ENCODE data around the gene CDC16.

CDC16 gene

DNA sequence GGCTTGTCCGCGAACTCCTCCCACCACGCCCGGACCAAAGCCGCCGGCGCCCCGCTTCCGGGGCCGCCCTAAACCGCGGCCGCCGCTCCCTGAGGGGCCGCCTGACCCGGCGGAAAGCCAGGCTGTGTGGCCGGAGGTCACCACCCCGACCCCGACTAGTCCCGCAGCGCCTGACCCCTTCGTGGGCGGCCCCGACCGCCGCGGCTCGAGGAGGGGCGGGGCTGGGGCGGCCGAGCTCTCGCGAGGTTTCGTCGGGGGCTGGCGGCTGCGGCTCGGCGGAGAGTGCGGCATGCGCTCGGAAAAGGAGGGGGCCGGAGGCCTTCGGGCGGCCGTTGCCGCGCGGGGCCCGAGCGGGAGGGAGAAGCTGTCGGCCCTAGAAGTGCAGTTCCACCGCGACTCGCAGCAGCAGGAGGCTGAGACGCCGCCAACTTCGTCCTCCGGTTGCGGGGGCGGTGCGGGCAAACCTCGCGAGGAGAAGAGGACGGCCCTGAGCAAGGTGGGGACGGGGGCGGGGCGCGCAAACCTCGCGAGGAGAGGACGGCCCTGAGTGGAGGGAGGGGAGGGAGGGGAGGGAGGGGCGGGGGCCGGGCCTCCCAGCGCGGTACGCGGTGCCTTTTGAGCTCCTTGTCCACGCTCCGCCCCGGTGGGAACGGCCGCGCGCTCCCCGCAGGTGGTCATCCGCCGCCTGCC is 46.8 kb downstream of the CDC16 start, which contains the start of gene UPF3A (continued):
- TF ChIP-seq, protein P1, sequence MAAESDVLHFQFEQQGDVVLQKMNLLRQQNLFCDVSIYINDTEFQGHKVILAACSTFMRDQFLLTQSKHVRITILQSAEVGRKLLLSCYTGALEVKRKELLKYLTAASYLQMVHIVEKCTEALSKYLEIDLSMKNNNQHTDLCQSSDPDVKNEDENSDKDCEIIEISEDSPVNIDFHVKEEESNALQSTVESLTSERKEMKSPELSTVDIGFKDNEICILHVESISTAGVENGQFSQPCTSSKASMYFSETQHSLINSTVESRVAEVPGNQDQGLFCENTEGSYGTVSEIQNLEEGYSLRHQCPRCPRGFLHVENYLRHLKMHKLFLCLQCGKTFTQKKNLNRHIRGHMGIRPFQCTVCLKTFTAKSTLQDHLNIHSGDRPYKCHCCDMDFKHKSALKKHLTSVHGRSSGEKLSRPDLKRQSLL (tag by site-specific recombination; IDR thresholded peaks at IDR 0.05) = no peak
- no peak for TF ChIP-seq SALL2 (tag by site-specific recombination; IDR thresholded peaks at IDR 0.05; ENCODE audit: borderline replicate concordance)
- TF ChIP-seq ZNF768 (tag by site-specific recombination; IDR thresholded peaks at IDR 0.05) = no peak
- TF ChIP-seq PATZ1 (tag by site-specific recombination; IDR thresholded peaks at IDR 0.05) = peak; percentile 76
- TF ChIP-seq ZNF416 (tag by site-specific recombination; IDR thresholded peaks at IDR 0.05) = no peak
- no peak for TF ChIP-seq ZNF549 (tag by site-specific recombination; IDR thresholded peaks at IDR 0.05)
- TF ChIP-seq ZNF341 (tag by site-specific recombination; IDR thresholded peaks at IDR 0.05; ENCODE audit: low read depth) = no peak
- TF ChIP-seq, protein P2, sequence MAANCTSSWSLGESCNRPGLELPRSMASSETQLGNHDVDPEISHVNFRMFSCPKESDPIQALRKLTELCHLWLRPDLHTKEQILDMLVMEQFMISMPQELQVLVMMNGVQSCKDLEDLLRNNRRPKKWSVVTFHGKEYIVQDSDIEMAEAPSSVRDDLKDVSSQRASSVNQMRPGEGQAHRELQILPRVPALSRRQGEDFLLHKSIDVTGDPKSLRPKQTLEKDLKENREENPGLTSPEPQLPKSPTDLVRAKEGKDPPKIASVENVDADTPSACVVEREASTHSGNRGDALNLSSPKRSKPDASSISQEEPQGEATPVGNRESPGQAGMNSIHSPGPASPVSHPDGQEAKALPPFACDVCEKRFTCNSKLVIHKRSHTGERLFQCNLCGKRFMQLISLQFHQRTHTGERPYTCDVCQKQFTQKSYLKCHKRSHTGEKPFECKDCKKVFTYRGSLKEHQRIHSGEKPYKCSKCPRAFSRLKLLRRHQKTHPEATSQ (tag by site-specific recombination; IDR thresholded peaks at IDR 0.05) = no peak
- TF ChIP-seq MZF1 (tag by site-specific recombination; IDR thresholded peaks at IDR 0.05; ENCODE audit: borderline replicate concordance) = no peak
- no peak for TF ChIP-seq ZNF639 (tag by site-specific recombination; IDR thresholded peaks at IDR 0.05)
- TF ChIP-seq ZXDB (tag by site-specific recombination; IDR thresholded peaks at IDR 0.05) = no peak
- peak; percentile 78 for TF ChIP-seq EGR2 (tag by site-specific recombination; IDR thresholded peaks at IDR 0.05; ENCODE audit: low read depth)
- no peak for TF ChIP-seq ZNF585B (tag by site-specific recombination; IDR thresholded peaks at IDR 0.05)
- TF ChIP-seq ZNF184 (tag by site-specific recombination; IDR thresholded peaks at IDR 0.05) = no peak
- TF ChIP-seq ZNF248 (tag by site-specific recombination; IDR thresholded peaks at IDR 0.05) = no peak
- TF ChIP-seq ZNF214 (tag by site-specific recombination; IDR thresholded peaks at IDR 0.05; ENCODE audit: borderline replicate concordance) = no peak
- peak; percentile 31; the same call in 1 of the 2 replicates for TF ChIP-seq ZNF423 (tag by site-specific recombination; IDR thresholded peaks at IDR 0.05)
- peak; percentile 53; the same call in 1 of the 2 replicates for TF ChIP-seq ZNF561 (tag by site-specific recombination; IDR thresholded peaks at IDR 0.05; ENCODE audit: borderline replicate concordance)
- TF ChIP-seq ZNF664 (tag by site-specific recombination; IDR thresholded peaks at IDR 0.05) = no peak
- TF ChIP-seq ZNF660 (tag by site-specific recombination; IDR thresholded peaks at IDR 0.05) = peak; percentile 69; the same call in 1 of the 2 replicates
- TF ChIP-seq TCF7L2 (IDR thresholded peaks at IDR 0.05; ENCODE audit: borderline replicate concordance, low read depth, low read length) = no peak
- TF ChIP-seq, protein P3, sequence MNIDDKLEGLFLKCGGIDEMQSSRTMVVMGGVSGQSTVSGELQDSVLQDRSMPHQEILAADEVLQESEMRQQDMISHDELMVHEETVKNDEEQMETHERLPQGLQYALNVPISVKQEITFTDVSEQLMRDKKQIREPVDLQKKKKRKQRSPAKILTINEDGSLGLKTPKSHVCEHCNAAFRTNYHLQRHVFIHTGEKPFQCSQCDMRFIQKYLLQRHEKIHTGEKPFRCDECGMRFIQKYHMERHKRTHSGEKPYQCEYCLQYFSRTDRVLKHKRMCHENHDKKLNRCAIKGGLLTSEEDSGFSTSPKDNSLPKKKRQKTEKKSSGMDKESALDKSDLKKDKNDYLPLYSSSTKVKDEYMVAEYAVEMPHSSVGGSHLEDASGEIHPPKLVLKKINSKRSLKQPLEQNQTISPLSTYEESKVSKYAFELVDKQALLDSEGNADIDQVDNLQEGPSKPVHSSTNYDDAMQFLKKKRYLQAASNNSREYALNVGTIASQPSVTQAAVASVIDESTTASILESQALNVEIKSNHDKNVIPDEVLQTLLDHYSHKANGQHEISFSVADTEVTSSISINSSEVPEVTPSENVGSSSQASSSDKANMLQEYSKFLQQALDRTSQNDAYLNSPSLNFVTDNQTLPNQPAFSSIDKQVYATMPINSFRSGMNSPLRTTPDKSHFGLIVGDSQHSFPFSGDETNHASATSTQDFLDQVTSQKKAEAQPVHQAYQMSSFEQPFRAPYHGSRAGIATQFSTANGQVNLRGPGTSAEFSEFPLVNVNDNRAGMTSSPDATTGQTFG (tag by site-specific recombination; IDR thresholded peaks at IDR 0.05; ENCODE audit: borderline replicate concordance) = no peak
- TF ChIP-seq ZNF354C (tag by site-specific recombination; IDR thresholded peaks at IDR 0.05; ENCODE audit: borderline replicate concordance, low read depth) = no peak
- TF ChIP-seq ZBTB7A (tag by site-specific recombination; IDR thresholded peaks at IDR 0.05; ENCODE audit: low read depth) = no peak
- TF ChIP-seq ZNF701 (tag by site-specific recombination; IDR thresholded peaks at IDR 0.05) = no peak
- no peak for TF ChIP-seq ZNF621 (tag by site-specific recombination; IDR thresholded peaks at IDR 0.05)
- peak; percentile 2 for TF ChIP-seq KLF8 (tag by site-specific recombination; IDR thresholded peaks at IDR 0.05)
- TF ChIP-seq ZNF391 (tag by site-specific recombination; IDR thresholded peaks at IDR 0.05; ENCODE audit: borderline replicate concordance, low read depth) = no peak
- TF ChIP-seq ZNF785 (tag by site-specific recombination; IDR thresholded peaks at IDR 0.05) = no peak
- no peak for TF ChIP-seq KLF7 (tag by site-specific recombination; IDR thresholded peaks at IDR 0.05; ENCODE audit: borderline replicate concordance)
- TF ChIP-seq, protein P4, sequence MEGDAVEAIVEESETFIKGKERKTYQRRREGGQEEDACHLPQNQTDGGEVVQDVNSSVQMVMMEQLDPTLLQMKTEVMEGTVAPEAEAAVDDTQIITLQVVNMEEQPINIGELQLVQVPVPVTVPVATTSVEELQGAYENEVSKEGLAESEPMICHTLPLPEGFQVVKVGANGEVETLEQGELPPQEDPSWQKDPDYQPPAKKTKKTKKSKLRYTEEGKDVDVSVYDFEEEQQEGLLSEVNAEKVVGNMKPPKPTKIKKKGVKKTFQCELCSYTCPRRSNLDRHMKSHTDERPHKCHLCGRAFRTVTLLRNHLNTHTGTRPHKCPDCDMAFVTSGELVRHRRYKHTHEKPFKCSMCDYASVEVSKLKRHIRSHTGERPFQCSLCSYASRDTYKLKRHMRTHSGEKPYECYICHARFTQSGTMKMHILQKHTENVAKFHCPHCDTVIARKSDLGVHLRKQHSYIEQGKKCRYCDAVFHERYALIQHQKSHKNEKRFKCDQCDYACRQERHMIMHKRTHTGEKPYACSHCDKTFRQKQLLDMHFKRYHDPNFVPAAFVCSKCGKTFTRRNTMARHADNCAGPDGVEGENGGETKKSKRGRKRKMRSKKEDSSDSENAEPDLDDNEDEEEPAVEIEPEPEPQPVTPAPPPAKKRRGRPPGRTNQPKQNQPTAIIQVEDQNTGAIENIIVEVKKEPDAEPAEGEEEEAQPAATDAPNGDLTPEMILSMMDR (tag by site-specific recombination; IDR thresholded peaks at IDR 0.05) = no peak
